DMS153 treated with DMSO at 0.1 percent for 48 hours (cell line): ENCODE measurements around the gene C2CD4D.
"Not testable (repeated sequence)": the region's sequence is repeated elsewhere in the genome, so short reads cannot be mapped to it uniquely, and the experiment has no call there.

Experiments
- DNase-seq: peaks from one replicate; lab custom pipeline; 2025; ENCODE audit not compliant: unreplicated experiment; lab: John Stamatoyannopoulos, UW

C2CD4D gene

DNA sequence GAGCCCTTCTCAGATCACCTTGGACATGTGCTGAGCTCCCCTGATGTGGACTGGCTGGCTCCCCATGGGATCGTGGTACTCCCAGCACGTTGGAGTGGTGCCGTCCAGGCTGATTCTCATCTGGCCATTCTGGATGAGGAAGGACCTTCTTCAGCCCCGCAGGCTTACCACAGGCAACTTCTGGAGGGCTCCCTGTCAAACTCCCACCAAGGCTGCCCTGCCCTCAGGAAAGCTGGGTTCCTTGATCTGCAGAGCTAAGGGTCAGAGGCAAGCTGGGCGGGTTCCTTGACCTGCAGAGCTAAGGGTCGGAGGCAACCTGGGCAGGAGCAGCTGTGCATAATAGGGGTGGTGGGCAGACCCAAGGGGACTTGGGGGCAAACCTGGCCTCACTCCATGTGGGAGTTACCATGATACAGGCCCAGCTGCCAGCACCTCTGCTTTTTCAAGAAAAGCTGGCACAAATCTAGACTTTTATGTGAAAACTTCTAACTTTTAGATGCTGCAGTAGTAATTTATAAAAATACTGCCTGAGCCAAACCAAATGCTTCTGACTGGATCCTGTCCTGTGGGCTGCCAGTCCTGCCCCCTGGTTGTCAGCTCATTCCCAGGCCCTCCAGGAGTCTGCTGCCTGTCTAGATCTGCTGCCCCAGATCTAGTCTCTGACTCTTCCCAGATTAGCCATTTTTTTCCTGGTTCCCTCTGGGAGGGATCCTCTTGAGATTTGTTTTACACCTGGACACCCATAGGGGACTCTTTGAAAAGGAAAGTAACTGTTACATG, 19.5 kb upstream of the C2CD4D start:
- DNase-seq: no peak

DNA sequence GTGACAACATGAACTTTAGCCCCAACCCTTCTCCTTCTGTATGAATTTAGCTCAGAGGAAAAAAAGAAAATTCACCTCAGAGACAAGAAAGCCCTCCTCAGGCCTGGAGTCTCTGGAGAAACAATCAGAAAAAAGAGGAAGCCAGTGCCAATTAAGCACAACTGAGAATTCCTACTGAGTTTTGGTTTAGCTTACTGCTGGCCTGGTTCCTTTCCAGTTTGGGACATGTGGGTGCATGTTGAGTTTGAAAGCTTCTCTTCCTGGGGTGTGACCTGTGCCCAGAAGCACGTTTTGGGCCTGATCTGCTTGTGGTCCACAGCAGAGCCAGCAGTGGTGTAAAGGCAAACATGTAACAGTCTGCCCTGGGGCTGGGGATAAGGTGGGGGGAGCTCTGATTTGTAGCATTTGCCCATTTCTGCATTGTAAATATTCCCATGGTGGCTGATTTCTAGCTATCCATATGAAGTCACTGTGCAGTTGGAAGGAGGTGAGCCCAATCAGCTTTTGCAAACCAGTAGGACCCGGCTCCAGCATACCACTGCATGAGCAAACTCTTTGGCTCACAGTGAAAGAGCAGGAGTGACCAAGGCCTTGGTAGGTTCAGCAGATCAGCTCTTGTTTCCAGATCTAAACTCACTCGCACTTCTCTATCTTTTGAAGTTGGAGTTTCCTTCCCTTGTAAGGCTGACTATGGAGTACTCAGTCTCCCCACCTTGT, 18.6 kb upstream of the C2CD4D start:
- no peak for DNase-seq

DNA sequence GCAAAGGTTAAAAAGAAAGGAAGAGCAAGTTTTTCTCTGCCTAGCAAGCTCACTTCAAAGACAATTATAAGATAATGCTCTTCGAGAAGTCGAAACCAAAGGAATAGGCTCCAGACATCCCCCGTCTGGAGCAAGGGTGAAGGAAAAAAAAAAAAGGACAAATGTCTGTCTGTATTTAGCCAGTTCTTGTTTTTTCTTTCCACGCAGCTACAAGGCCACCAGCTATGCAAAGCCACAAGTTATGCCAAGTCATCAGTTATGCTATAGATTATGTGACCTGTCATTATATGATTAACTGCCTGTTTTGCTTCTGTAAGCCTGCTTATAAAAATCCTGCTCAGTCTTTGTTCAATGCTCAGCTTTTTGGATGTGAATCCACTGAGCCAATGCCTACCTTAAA, 16.3 kb upstream of the C2CD4D start:
- DNase-seq: no peak

DNA sequence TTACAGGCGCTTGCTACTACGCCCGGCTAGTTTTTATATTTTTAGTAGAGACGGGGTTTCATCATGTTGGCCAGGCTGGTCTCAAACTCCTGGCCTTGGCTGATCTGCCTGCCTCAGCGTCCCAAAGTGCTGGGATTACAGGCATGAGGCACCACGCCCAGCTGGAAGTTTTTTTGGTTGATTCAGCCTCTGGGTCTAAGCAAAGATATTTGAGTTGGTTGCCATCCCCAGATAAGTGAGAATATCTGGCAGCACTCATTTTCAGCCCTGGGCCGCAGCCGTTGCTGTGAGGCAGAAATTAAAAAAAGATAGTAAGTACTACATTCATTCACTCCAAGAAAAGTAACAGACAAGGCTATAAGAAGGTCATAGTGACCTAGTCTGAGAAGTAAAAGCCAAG, 15.9 kb upstream of the C2CD4D start:
- not testable (repeated sequence) for DNase-seq

DNA sequence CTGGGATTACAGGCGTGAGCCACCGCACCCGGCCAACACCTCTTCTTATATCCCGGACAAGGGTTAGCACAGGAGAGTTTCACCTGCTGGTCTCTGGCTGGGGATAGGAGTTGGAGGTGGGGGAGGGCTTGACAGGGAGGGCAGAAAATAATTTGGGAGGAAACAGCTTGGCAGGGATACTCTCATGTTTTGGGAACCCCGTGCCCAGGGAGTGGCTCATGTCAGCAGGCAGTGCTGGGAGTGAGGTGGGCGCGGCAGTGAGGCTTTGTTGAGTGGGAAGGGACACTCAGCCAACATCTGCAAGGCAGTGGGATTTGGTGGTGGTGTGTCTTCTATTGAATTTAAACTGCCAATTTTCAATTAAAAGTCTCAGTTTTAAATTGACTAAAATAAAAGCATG, 15.0 kb upstream of the C2CD4D start:
- DNase-seq: no peak

DNA sequence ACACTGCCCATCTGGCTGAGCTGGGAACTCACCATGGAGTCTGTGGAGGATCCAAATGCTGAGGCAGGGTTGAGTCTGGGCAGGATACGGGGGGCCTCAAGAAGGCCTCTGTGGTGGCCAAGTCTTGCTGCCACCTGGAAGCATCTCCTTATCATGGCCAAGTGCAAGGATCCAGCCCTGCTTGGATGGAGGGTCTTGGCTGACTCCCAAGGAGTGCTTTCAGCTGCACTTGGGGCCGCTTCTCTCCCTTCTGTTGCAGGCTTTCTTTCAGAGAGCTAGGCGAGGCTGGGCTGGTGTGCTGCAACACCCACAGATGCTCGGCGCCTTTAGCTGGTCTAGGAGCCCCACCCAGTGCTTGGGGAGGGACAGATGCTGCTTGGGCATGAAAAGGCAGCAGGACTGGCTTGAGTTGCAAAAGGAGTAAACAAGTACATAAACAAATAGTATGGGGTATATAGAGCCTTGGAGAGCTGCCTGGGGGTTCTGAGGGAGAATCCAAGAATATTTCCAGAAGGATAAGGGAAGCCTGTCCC, 13.9 kb upstream of the C2CD4D start, which contains the start of gene THEM5:
Gene THEM5, minus strand, starts transcription at position 302 of the 533 bp plus-strand sequence. Its CDS starts 147 bp downstream, at position 155.
- DNase-seq: no peak

DNA sequence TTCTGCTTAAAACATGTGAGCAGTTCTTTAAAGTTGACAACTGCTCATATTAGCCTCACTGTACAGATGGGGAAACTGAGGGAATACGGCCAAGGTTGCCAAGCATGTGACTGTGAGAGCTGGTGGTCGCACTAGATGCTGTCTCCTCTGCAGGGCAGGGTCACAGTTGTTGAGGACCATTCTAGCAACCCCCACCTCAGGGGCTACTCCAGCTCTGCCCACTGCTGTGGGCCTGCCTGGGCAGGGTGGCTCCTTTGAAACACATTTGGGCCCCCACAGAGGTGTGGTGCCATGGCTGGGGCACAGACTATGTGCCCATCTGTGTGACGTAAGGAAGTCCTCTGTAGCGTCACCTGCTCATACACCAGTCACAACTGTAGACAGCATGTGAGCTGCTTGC, 13.1 kb upstream of the C2CD4D start:
- DNase-seq: no peak

DNA sequence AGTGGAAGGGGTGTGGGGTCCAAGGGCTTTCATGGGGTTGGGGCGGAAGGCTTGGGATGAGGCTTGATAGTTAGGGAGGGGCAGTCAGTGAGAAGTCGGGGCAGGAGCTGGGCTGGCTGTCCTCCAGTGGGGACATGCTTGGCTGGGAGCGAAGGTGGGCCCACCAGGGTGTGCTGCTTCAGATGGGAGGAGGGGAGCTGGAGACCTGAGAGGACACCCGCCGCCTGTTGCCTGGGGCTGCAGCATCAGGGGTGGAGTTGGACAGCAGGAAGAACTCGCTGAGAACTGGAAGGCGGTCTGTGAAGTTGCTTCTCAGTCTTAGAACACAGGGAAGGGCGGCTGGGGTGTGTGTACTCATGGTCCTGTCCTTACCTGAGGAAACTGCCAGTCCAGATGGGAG, 12.3 kb upstream of the C2CD4D start:
- DNase-seq: no peak

DNA sequence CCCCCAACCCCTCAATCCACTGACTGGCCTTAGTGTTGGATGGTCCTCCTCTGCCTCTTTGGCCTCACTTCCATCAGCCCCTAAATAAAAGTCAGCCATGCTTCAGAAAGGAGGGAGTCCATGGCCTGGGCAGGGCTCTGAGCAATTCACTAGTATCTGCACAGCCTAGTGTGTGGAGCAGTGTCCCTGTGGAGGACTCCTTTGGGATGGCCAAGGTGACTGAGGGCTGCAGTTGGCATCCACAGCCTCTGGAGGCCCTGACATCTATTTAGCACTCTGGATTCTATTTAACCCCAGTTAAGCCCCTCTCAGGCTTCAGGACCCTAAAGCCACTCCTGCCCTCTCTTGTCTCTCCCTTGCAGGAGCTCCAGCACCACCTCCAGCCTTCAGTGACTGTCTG, 10.3 kb upstream of the C2CD4D start:
- DNase-seq: no peak

DNA sequence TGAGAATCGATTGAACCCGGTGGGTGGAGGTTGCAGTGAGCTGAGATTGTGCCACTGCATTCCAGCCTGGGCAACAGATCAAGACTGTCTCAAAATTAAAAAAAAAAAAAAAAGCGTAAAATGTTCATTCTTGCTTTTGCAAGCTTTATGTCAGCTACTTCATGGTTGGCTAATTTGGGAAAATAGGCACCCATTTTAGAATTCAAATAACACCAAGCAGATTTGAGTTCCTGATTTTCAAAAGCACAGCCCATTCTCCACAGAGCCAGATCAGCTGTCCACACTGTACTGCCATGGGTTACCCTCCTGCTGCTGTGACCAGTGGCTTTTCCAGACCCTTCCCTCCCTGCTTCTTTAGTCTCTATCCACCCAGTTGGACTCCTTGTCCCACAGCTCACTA, 9.5 kb upstream of the C2CD4D start:
- DNase-seq: no peak

DNA sequence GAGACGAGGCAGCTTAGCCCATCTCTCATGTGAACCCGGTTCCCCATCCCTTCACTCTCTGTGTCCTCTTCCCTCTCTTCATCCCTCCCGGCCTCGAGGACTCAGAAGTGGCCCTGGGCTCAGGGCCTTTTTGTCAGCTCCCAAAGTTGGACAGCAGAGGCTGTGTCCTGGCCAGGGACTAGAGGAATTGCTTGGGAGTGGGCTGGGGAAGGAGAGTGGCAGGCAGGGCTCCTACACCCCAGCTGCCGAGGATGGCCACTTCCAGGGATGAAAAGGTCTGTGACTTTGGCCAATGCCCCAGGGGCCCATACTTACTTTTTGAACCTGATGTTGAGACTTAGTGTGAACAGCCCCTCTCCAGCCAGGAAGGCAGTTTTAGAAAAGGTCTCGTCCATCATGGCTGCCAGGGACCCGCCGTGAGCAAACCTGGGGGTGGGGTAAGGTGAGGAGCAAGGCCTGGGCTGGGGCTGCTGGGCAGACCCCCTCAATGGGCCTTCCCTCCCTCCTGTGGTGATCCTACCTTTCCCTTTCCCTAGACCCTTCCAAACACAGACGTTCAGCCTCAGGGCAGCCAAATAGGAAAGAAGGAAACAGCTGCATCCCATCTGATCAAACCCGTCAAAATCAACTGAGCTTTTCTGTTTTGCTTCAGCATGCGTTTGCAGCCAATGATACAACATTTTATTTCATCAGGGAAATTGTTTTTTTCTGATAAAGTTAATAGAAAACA, 8.4 kb upstream of the C2CD4D start:
- no peak for DNase-seq

DNA sequence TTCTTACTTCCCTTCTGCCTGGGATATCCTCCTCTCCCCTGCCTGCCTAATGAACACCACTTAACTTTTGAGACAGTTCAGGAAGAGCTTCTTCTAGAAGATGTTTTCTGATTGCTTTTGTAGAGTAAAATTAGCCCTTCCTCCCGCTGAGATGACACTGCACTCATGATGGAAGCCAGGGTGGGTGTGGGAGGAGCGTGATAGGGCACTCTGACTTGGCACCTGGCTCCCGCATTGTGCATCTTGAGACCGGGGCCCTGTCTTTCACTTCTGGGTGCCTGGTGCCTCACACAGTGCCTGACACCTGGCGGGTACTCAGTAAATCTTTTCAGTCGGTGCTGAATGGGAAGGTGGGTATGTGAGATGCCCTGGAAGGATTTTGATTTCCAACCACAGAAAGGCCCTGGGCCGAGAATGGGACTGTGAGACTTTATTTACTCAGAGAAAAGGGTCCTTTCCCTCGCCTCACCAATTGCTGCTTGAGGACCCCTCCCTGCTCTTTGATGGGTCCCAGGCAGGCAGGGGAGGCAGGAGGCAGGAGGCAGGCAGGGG, 7.1 kb upstream of the C2CD4D start:
- no peak for DNase-seq

DNA sequence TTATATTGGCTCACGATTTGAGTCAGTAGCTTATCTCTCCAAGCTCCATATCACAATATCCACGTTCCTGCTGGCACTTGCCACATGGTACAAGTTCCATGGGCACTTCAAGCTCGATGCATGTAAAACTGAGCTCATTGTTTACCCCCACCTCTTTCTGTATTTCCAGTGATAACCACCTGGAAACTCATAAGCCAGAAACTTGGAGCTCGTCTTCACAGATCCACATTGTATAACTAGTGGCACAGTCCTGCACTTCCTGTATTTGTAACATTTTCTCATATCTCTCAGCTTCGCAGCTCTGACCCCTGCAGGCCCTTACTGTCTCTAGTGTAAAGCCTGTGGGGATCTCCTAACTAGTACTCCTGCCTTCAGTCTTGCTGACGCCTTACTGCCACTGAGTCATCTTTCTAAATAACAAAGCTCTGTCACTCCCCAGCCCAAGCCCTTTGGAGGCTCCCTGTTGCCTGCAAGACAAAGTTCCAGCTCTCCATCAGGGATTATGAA, 6.5 kb upstream of the C2CD4D start:
- no peak for DNase-seq

DNA sequence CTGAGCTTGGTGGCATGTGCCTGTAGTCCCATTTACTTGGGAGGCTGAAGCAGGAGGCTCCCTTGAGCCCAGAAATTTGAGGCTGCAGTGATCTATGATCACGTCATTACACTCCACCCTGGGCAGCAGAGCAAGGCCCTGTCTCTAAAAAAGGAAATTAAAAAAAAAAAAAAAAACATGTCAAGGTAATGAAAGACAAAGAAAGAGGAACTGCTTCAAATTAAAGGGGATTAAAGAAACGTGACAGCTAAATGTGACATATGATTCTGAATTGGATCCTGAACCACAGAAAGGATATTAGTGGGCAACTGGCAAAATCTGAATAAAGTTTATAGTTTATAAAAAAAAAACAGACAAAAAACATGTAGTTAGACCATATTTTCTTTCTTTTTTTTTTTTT, 3.8 kb upstream of the C2CD4D start:
- DNase-seq: no peak

DNA sequence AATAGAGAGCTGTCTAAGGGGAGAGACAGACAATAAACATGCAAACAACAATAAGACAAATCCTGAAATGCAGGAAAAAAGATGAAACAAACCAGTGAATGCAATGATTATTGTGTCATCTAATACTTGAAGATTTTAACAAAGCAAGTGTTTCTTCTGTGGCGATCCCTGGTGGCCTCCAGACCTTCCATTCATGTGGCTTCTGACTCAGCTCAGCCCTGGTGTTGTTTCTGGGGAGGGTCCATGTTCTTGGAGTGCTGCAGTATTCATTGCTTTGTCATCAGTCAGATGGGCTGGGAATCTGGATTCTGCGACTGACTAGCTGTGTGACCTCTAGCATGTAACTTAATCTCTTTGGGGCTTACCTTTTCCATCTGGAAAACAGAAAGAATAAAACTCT, 1.5 kb upstream of the C2CD4D start:
- DNase-seq: no peak

DNA sequence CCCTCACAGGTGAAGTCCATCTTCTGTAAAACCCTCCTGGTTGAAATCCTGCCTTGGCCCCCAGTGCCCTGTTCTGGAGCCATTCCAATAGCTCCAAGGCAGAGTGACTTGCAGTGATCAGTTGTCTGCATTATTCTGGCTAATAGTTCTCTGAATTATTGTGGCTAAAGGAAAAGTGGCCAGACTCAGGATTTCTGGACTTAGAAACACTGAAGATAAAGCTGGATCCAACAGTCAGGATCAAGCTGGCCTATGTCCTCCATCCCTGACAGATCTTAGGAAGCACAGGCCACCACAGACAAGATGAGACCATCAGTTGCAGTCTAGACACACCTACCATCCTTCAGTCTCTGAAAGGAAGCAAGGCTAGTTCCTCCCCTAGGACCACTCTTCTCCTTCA, 801 bp upstream of the C2CD4D start:
- no peak for DNase-seq

DNA sequence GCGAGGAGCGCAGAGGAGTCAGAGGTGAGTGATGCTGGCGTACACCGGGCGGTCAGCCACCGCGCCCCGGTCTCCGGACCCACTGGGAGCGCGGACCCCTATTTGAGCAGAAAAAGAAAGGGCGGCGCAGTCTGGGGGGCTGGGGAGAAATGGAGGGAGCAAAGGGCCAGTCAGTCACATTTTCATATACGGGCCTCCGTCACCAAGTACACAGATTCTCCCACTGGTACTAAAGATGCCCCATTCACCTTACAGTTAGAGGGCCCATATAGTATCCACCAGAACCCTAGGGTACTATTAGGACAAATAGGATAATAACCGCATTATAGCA, 573 bp downstream of the C2CD4D start:
- DNase-seq: no peak

DNA sequence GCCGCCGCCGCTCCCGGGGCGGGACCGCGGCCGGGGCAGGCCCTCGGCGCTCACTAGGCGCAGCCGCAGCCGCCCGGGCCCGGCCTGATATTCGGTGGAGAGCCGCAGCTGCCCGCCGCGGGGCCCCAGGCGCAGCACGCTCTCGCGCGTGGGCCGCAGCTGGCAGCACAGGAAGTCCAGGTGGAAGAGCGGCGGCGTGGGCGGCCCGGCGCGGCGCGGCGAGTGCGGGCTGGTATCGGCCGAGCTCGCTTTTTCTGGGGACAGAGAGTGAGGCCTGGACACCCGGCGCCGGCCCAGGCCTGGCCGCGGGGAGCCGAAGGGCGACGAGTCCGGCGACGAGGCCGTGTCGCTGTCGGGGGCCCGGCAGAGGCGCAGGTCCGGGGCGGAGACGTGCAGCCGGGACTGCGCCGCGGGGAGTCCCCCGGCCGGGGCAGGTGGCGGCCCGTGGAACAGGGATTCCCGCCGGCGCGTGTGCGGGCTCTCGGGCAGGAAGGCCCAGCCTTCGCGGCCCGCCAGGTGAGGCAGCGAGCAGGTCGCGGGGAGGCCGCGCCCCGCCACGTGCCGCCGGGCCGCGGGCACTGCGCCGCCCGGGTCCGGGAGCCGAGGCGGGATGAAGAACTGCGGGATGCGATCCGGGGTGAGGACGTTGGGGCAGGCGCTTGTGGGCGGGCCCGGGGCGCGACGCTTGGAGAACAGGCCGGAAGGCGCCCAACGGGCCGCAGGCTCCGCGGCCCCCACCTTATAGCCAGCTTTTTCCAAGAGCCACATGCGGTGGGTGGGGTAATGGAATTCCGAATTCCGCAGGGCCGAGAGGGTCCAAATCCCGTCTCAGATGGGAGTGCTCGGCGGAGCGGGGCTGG, 1.2 kb downstream of the C2CD4D start:
- no peak for DNase-seq

DNA sequence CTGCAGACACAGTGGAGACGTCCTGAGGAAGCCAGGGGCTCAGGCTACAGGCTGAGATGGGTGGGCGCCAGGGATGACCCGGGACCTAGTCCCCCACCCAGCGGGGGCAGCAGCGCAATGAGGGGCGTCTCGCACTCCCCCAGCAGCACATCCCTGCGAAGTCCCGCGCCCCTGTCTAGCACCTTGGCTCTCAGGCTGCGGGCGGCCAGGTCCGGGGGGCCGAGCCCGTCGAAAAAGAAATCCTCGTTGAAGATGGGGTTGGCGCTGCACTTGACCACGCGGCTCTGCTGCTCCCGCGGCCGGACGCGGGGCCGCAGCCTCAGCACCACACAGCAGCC, 1.8 kb downstream of the C2CD4D start:
- no peak for DNase-seq

DNA sequence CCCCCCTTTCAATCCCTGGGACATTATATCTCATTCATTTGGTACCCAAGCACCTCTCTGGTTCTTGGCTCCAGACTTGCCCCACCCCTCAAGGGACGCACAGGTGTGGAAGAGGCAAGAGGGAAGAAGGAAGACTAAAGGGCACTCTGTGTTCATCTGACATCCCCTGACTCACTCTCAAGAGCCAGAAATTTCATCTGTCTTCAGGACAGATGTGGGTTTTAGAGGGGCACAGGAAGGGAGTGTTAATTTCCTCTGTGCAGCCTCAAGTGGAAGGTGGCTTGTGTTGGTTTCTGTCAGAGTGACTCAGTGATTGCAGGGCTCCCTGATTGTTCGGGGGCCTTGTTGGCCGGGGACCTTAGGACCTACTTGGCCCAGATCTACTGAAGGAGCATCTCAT, 2.4 kb downstream of the C2CD4D start:
- DNase-seq: no peak

DNA sequence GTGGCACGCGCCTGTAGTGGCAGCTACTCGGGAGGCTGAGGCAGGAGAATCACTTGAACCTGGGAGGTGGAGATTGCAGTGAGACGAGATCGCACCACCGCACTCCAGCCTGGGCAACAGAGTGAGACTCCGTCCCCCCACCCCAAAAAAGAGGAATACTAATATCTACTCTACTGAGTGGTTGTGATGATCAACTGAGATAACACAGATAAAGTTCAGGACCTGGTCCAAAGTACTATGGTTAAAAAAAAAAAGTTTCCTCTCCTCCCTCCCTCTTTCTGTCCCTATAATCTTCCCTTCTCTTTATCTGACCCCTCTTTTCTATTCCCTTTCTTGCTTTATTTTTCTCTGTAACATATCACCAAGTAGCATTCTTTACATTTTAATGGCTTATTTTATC, 4.0 kb downstream of the C2CD4D start:
- no peak for DNase-seq
